MM.1S (cell line): ENCODE data around the gene IPO7.

ENCODE experiments used
- DNase-seq: peaks from one replicate; pipeline ENCODE4 v3.0.0-alpha.2; 2015
- H2AFZ ChIP-seq: fragments of 300-600 bp; sonication (generic); 2 replicates; pipeline ENCODE4 v1.6.0; 2016; ENCODE audit warnings: antibody characterized with exemption, low read length
- H3F3A ChIP-seq: fragments of 300-600 bp; sonication (generic); 2 replicates; pipeline ENCODE4 v1.6.1; 2016; ENCODE audit warnings: mild to moderate bottlenecking, antibody characterized with exemption, low read length, moderate library complexity, mixed read lengths; ENCODE audit not compliant: insufficient read depth
- H3K27ac ChIP-seq: fragments of 300-600 bp; sonication (generic); 2 replicates; pipeline ENCODE4 v1.5.1; 2016; ENCODE audit warnings: mild to moderate bottlenecking, low read length
- H3K27me3 ChIP-seq: fragments of 300-600 bp; sonication (generic); replicated peaks from 2 replicates; pipeline ENCODE4 v1.6.0; 2016; ENCODE audit warnings: low read length; ENCODE audit not compliant: insufficient read depth
- H3K36me3 ChIP-seq: fragments of 300-600 bp; sonication (generic); replicated peaks from 2 replicates; pipeline ENCODE4 v1.6.1; 2016; ENCODE audit warnings: mild to moderate bottlenecking, low read length, mixed read lengths; ENCODE audit not compliant: insufficient read depth
- H3K4me1 ChIP-seq: fragments of 300-600 bp; sonication (generic); 2 replicates; pipeline ENCODE4 v1.6.1; 2016; ENCODE audit warnings: low read length, mixed read lengths
- H3K4me2 ChIP-seq: fragments of 300-600 bp; sonication (generic); 2 replicates; pipeline ENCODE4 v1.6.0; 2016; ENCODE audit warnings: low read depth, low read length
- H3K4me3 ChIP-seq: fragments of 300-600 bp; sonication (generic); 2 replicates; pipeline ENCODE4 v1.5.1; 2016; ENCODE audit warnings: low read length, mixed read lengths
- H3K79me2 ChIP-seq: fragments of 300-600 bp; sonication (generic); 2 replicates; pipeline ENCODE4 v1.6.1; 2016; ENCODE audit warnings: mixed run types, low read length, mixed read lengths
- H3K9ac ChIP-seq: fragments of 300-600 bp; sonication (generic); 2 replicates; pipeline ENCODE4 v1.6.1; 2016; ENCODE audit warnings: low read length, mixed read lengths
- H3K9me2 ChIP-seq: fragments of 300-600 bp; sonication (generic); replicated peaks from 2 replicates; pipeline ENCODE4 v1.6.1; 2016; ENCODE audit warnings: mild to moderate bottlenecking, low read length, mixed read lengths; ENCODE audit not compliant: insufficient read depth
- H3K9me3 ChIP-seq: fragments of 300-600 bp; sonication (generic); replicated peaks from 2 replicates; pipeline ENCODE4 v1.6.1; 2016; ENCODE audit warnings: mild to moderate bottlenecking, low read length, mixed read lengths; ENCODE audit not compliant: insufficient read depth
- H4K20me1 ChIP-seq: fragments of 300-600 bp; sonication (generic); 2 replicates; pipeline ENCODE4 v1.6.1; 2016; ENCODE audit warnings: mild to moderate bottlenecking, low read length, moderate library complexity, mixed read lengths; ENCODE audit not compliant: insufficient read depth
- CTCF ChIP-seq: fragments of 300-600 bp; sonication (generic); IDR thresholded peaks from 2 replicates; pipeline ENCODE4 v1.5.1; 2016; ENCODE audit warnings: antibody characterized with exemption, low read length, mixed read lengths
- EZH2 ChIP-seq: fragments of 300-600 bp; sonication (generic); optimal IDR thresholded peaks from 2 replicates; pipeline ENCODE3; 2017; ENCODE audit warnings: low read depth, mild to moderate bottlenecking, antibody characterized with exemption, low read length, mixed read lengths
- EZH2phosphoT487 ChIP-seq: fragments of 300-600 bp; sonication (generic); IDR thresholded peaks from 2 replicates; pipeline ENCODE4 v1.6.1; 2018; ENCODE audit warnings: antibody characterized with exemption, low read length

IPO7 gene

DNA sequence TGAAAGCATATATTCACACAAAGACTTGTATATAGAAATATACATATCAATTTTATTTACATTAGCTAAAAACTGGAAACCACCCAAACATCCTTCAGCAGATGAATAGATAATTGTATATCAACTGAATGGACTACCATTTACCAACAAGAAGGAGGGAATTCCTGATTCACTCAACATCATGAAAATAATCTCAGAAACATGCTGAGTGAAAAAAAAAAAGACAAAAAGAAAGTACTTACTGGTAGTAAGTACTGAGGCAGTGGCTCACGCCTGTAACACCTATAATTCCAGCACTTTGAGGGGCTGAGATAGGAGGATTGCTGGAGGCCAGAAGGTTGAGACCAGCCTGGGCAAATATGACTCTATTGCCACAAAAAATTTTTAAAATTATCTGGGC is 7.4 kb upstream of the IPO7 start:
- H3K9ac ChIP-seq = no peak overlapping the region
- H3K27ac ChIP-seq = no peak overlapping the region
- no peaks in the 10 kb centered on the region for H4K20me1 ChIP-seq
- no peaks in the 10 kb centered on the region for H3K36me3 ChIP-seq
- no peaks in the 10 kb centered on the region for H3K27me3 ChIP-seq
- TF ChIP-seq CTCF (no peak), EZH2 (no peak)
- H3F3A ChIP-seq = no peaks in the 10 kb centered on the region
- H3K4me2 ChIP-seq = no peak overlapping the region
- no peak for DNase-seq
- H3K4me3 ChIP-seq = no peak overlapping the region
- H2AFZ ChIP-seq = no peak overlapping the region
- H3K4me1 ChIP-seq = no peaks in the 10 kb centered on the region
- H3K9me2 ChIP-seq = no peaks in the 10 kb centered on the region
- H3K79me2 ChIP-seq = no peaks in the 10 kb centered on the region
- H3K9me3 ChIP-seq = no peaks in the 10 kb centered on the region

DNA sequence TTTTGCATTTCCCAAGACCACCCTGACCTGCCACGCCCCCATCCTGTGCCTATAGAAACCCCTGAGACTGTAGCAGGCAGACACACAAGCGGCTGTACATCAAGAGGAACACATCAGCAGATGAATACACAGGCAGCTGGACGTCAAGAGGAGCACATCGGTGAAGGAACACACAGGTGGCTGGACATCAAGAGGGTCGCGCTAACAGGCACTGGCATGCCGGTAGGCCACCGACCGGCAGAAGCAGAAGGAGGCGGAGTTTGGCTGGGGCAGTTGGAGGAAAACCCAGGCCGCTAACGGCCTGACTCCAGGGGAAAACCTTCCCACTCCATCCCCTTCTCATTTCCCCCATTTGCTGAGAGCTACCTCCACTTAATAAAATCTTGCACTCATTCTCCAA is 5.4 kb upstream of the IPO7 start:
- no peak overlapping the region for H3K27ac ChIP-seq
- no peaks in the 10 kb centered on the region for H3K79me2 ChIP-seq
- H4K20me1 ChIP-seq = no peaks in the 10 kb centered on the region
- H3K36me3 ChIP-seq = no peaks in the 10 kb centered on the region
- no peak for TF ChIP-seq CTCF
- no peak for TF ChIP-seq EZH2phosphoT487
- no peak for TF ChIP-seq EZH2
- H3K9me2 ChIP-seq = no peaks in the 10 kb centered on the region
- H3K27me3 ChIP-seq = no peaks in the 10 kb centered on the region
- no peak overlapping the region for H3K4me2 ChIP-seq
- H3K4me1 ChIP-seq = no peaks in the 10 kb centered on the region
- no peak for DNase-seq
- H3F3A ChIP-seq = no peaks in the 10 kb centered on the region
- no peak overlapping the region for H2AFZ ChIP-seq
- H3K9me3 ChIP-seq = no peaks in the 10 kb centered on the region
- H3K4me3 ChIP-seq = no peak overlapping the region
- no peak overlapping the region for H3K9ac ChIP-seq

GRCh38 chr11:9380773-9381172 is 3.7 kb upstream of the IPO7 start:
- H3K9me3 ChIP-seq = no peaks in the 10 kb centered on the region
- H3K4me1 ChIP-seq = 0 out of 2 replicates have a peak, but pooled peaks cover under 1% of the 10 kb centered on the region
- H4K20me1 ChIP-seq = 0 out of 2 replicates have a peak, but pooled peaks cover 5% of the 10 kb centered on the region
- H3K27me3 ChIP-seq = no peaks in the 10 kb centered on the region
- no peak overlapping the region for H3K4me2 ChIP-seq
- no peaks in the 10 kb centered on the region for H3K9me2 ChIP-seq
- no peak overlapping the region for H2AFZ ChIP-seq
- H3F3A ChIP-seq = no peaks in the 10 kb centered on the region
- H3K4me3 ChIP-seq = no peak overlapping the region
- TF ChIP-seq CTCF (no peak), EZH2 (no peak), EZH2phosphoT487 (no peak)
- peaks cover 13% of the 10 kb centered on the region for H3K79me2 ChIP-seq
- H3K36me3 ChIP-seq = no peaks in the 10 kb centered on the region
- no peak for DNase-seq
- no peak overlapping the region for H3K9ac ChIP-seq
- no peak overlapping the region for H3K27ac ChIP-seq
